Measurements from ENCODE around the gene TCF19.
"Not testable (repeated sequence)": the region's sequence is repeated elsewhere in the genome, so short reads cannot be mapped to it uniquely, and the experiment has no call there.

The TCF19 gene

GRCh38 chr6:31157513-31158139 lies 763 bp upstream of the TCF19 start, which contains the start of gene CCHCR1:
Gene CCHCR1 (minus strand): TSS chr6:31157802. CDS start chr6:31157600, 202 bp downstream.
- Histone ChIP-seq H3K27ac (ENCODE audit: low read depth, low read length) (peak within 1 kb of the TSS; percentile 65), H3K9ac (ENCODE audit: low read length) (peak within 1 kb of the TSS; percentile 93), H3K4me3 (ENCODE audit: low read length) (peak within 1 kb of the TSS; percentile 85), H3K4me1 (ENCODE audit: control insufficient read depth, insufficient read depth, low read length) (peaks cover 5% of the 10 kb centered on the region), H3K27me3 (ENCODE audit: control insufficient read depth, insufficient read depth, low read length) (no peaks in the 10 kb centered on the region), H3K36me3 (ENCODE audit: control insufficient read depth, insufficient read depth, low read length) (peaks cover 1% of the 10 kb centered on the region)

DNA sequence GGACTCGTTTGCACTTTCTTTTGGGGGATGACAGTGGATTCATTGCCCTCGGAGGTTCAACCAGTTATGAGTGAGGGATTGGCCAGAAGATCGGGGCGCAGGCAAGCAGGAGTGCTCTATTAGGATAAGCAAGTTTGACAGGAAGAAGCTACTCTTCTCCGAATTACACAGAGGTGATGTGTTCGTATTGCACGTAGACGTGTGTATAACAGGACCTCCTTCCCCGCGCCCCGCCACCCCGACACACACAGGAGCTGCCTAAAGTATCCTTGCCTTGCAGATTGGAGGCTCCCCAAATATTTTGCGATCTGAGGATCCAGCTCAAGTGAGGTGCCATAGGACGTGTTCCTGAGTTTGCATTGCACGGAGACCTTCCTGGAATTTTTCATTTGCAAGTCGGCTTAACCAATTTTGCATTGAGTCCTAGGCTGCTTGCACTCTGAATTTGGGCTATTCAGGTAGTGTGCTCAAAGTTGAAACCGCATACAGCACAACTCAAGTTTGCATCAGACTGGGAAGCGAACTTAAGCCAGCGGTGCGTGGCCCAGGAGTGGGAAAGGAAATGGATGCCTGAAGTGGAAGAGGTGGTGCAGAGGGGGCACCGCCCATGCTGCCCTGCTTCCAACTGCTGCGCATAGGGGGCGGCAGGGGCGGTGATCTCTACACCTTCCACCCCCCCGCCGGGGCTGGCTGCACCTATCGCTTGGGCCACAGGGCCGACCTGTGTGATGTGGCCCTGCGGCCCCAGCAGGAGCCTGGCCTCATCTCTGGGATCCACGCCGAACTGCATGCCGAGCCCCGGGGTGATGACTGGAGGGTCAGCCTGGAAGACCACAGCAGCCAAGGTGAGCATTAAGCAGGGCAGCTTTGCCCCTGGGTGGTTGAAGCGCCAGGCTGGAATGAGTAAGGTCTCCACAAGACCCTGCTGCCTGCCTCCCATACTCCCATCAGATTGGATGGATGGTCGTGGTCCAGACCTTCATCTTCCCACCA lies 770 bp downstream of the TCF19 start:
- Histone ChIP-seq H3K27me3 (ENCODE audit: control insufficient read depth, insufficient read depth, low read length) (no peaks in the 10 kb centered on the region), H3K4me3 (ENCODE audit: low read length) (peak overlapping the region; percentile 74), H3K9ac (ENCODE audit: low read length) (peak overlapping the region; percentile 61), H3K27ac (ENCODE audit: low read depth, low read length) (peak overlapping the region; percentile 56), H3K4me1 (ENCODE audit: control insufficient read depth, insufficient read depth, low read length) (peaks cover 5% of the 10 kb centered on the region), H3K36me3 (ENCODE audit: control insufficient read depth, insufficient read depth, low read length) (no peaks in the 10 kb centered on the region)

GRCh38 chr6:31161216-31162126 lies 3.1 kb downstream of the TCF19 start:
- Histone ChIP-seq H3K36me3 (ENCODE audit: control insufficient read depth, insufficient read depth, low read length) (no peaks in the 10 kb centered on the region), H3K27me3 (ENCODE audit: control insufficient read depth, insufficient read depth, low read length) (no peaks in the 10 kb centered on the region), H3K9ac (ENCODE audit: low read length) (no peak overlapping the region), H3K4me1 (ENCODE audit: control insufficient read depth, insufficient read depth, low read length) (peaks cover 5% of the 10 kb centered on the region), H3K4me3 (ENCODE audit: low read length) (no peak overlapping the region), H3K27ac (ENCODE audit: low read depth, low read length) (no peak overlapping the region)

GRCh38 chr6:31162463-31163165 lies 4.2 kb downstream of the TCF19 start:
- no peak overlapping the region for H3K27ac ChIP-seq (ENCODE audit: low read depth, low read length)
- H3K9ac ChIP-seq (ENCODE audit: low read length) = no peak overlapping the region
- no peaks in the 10 kb centered on the region for H3K36me3 ChIP-seq (ENCODE audit: control insufficient read depth, insufficient read depth, low read length)
- H3K27me3 ChIP-seq (ENCODE audit: control insufficient read depth, insufficient read depth, low read length) = no peaks in the 10 kb centered on the region
- H3K4me1 ChIP-seq (ENCODE audit: control insufficient read depth, insufficient read depth, low read length) = no peaks in the 10 kb centered on the region
- no peak overlapping the region for H3K4me3 ChIP-seq (ENCODE audit: low read length)

- Histone ChIP-seq H3K4me3 (ENCODE audit: low read length) (no peak overlapping the region), H3K9ac (ENCODE audit: low read length) (no peak overlapping the region), H3K27ac (ENCODE audit: low read depth, low read length) (no peak overlapping the region), H3K27me3 (ENCODE audit: control insufficient read depth, insufficient read depth, low read length) (no peaks in the 10 kb centered on the region), H3K36me3 (ENCODE audit: control insufficient read depth, insufficient read depth, low read length) (no peaks in the 10 kb centered on the region), H3K4me1 (ENCODE audit: control insufficient read depth, insufficient read depth, low read length) (no peaks in the 10 kb centered on the region)
Measured at GRCh38 chr6:31163922-31164321, 5.5 kb downstream of the TCF19 start.

GRCh38 chr6:31164475-31165063 lies 6.2 kb downstream of the TCF19 start:
- not testable (repeated sequence) for H3K27me3 ChIP-seq (ENCODE audit: control insufficient read depth, insufficient read depth, low read length); H3K27ac ChIP-seq (ENCODE audit: low read depth, low read length); H3K9ac ChIP-seq (ENCODE audit: low read length); H3K4me1 ChIP-seq (ENCODE audit: control insufficient read depth, insufficient read depth, low read length); H3K36me3 ChIP-seq (ENCODE audit: control insufficient read depth, insufficient read depth, low read length); H3K4me3 ChIP-seq (ENCODE audit: low read length)

- not testable (repeated sequence) for H3K9ac ChIP-seq (ENCODE audit: low read length); H3K27ac ChIP-seq (ENCODE audit: low read depth, low read length); H3K36me3 ChIP-seq (ENCODE audit: control insufficient read depth, insufficient read depth, low read length)
Measured at GRCh38 chr6:31165064-31165832, 6.9 kb downstream of the TCF19 start.

DNA sequence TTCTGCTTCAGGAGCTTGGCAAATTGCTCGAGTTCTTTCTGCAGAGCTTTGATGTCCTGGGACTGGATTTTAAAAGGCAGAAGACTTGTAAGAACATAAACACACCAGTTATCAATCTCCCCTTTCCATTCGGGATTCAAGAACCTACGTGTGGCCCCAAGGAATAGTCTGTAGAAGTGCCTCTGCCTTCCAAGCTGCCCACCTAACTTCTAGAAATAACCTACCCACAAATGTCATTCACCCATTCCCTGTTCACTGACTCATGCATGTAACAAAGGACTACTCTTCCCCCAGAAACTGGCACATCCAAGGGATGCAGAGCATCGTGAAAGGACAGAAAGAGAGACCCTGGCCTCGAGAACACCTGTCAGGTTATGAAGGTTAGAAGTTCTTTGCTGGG lies 7.6 kb downstream of the TCF19 start:
- no peaks in the 10 kb centered on the region for H3K36me3 ChIP-seq (ENCODE audit: control insufficient read depth, insufficient read depth, low read length)
- no peak overlapping the region for H3K9ac ChIP-seq (ENCODE audit: low read length)
- no peaks in the 10 kb centered on the region for H3K27me3 ChIP-seq (ENCODE audit: control insufficient read depth, insufficient read depth, low read length)

More at GRCh38 chr6:31165064-31165832, 6.9 kb downstream of the TCF19 start:
- H3K27me3 ChIP-seq (ENCODE audit: control insufficient read depth, insufficient read depth, low read length); H3K4me1 ChIP-seq (ENCODE audit: control insufficient read depth, insufficient read depth, low read length); H3K4me3 ChIP-seq (ENCODE audit: low read length): not testable (repeated sequence)

GRCh38 chr6:31168606-31169005 lies 10.2 kb downstream of the TCF19 start:
- no peak overlapping the region for H3K27ac ChIP-seq (ENCODE audit: low read depth, low read length)
- H3K27me3 ChIP-seq (ENCODE audit: control insufficient read depth, insufficient read depth, low read length) = no peaks in the 10 kb centered on the region
- no peaks in the 10 kb centered on the region for H3K4me1 ChIP-seq (ENCODE audit: control insufficient read depth, insufficient read depth, low read length)
- H3K36me3 ChIP-seq (ENCODE audit: control insufficient read depth, insufficient read depth, low read length) = no peaks in the 10 kb centered on the region
- no peak overlapping the region for H3K4me3 ChIP-seq (ENCODE audit: low read length)
- H3K9ac ChIP-seq (ENCODE audit: low read length) = no peak overlapping the region

More for the DNA sequence above, 7.6 kb downstream of the TCF19 start:
- no peak overlapping the region for H3K27ac ChIP-seq (ENCODE audit: low read depth, low read length)
- no peaks in the 10 kb centered on the region for H3K4me1 ChIP-seq (ENCODE audit: control insufficient read depth, insufficient read depth, low read length)
- no peak overlapping the region for H3K4me3 ChIP-seq (ENCODE audit: low read length)

DNA sequence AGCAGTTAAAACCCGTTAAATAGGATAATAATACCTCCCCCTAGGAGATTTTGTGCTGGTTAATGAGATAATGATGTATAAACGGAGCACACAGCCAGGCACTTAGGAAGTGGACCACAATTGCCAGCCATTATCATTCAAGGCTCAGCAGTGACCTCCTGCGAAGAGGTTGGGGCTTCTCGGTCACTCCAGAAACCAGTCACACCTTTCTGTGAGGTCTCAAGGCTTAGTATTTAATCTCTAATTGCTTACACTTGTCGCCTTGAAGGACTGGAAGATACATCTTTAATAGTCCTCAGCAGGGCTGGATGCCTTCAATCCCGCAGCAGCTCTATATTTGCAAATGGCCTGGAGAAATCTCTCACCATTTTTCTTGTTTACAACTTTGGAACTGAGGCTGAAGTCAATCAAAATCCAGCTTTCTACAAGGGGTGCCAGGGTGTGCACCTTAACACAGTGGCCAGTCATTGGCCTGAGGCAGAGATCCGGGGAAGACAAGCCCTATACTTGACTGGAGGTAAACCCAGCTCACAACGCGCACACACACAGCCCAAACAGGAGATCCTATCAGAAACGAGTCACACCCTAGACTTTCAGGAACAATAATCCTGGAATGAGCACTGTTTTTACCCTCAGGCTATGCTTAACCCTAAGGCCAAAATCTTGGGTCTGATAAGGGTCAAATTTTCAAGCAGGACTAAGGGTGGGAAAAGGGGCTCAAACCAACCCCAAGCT lies 10.9 kb downstream of the TCF19 start:
- Histone ChIP-seq H3K9ac (ENCODE audit: low read length) (no peak overlapping the region), H3K4me3 (ENCODE audit: low read length) (no peak overlapping the region), H3K27me3 (ENCODE audit: control insufficient read depth, insufficient read depth, low read length) (no peaks in the 10 kb centered on the region), H3K27ac (ENCODE audit: low read depth, low read length) (no peak overlapping the region), H3K4me1 (ENCODE audit: control insufficient read depth, insufficient read depth, low read length) (no peaks in the 10 kb centered on the region), H3K36me3 (ENCODE audit: control insufficient read depth, insufficient read depth, low read length) (no peaks in the 10 kb centered on the region)
